Panc1 (cell line): ENCODE data around the gene CNEP1R1. TPM values are rescaled to one million over a fixed set of nuclear protein-coding genes. Genes with fewer than 3 reads are reported as not detected.

ENCODE experiments used
- ATAC-seq: fragments of 200-7000 bp; cut with Tn5 transposase; 2 replicates; pipeline ENCODE4 v1.9.1; 2020; ENCODE audit warnings: mild to moderate bottlenecking, moderate library complexity
- BruUV-seq: library from RNA; stranded (reverse); fragments of 400-500 nt; replicated peaks from 2 replicates; lab custom pipeline; 2021; lab: Mats Ljungman, UMichigan
- CTCF ChIA-PET: fragments of 300-600 bp; sonication (Branson Sonifier 250); formaldehyde crosslinking; loops from one replicate; lab custom pipeline; 2022; ENCODE audit warnings: antibody characterized with exemption; lab: Charles Lee
- POLR2A ChIA-PET: fragments of 300-600 bp; sonication (Branson Sonifier 250); formaldehyde crosslinking; loops from one replicate; lab custom pipeline; 2022; ENCODE audit warnings: antibody characterized with exemption; lab: Charles Lee
- DNase-seq: peaks from one replicate; pipeline ENCODE4 v3.0.0-alpha.2; 2010; ENCODE audit warnings: low read depth, low spot score
- H3K27ac ChIP-seq: 2 replicates; pipeline ENCODE4 v1.5.1; 2011; ENCODE audit warnings: mild to moderate bottlenecking, low read length, inconsistent platforms
- H3K27me3 ChIP-seq: fragments of 200-500 bp; sonication (Bioruptor generic); 2 replicates; pipeline ENCODE4 v1.6.0; 2014; ENCODE audit warnings: low read length, inconsistent platforms; ENCODE audit not compliant: control insufficient read depth, insufficient read depth
- H3K36me3 ChIP-seq: fragments of 200-500 bp; sonication (Bioruptor generic); 2 replicates; pipeline ENCODE4 v1.5.1; 2014; ENCODE audit warnings: inconsistent platforms, mild to moderate bottlenecking, low read length, moderate library complexity; ENCODE audit not compliant: control insufficient read depth, insufficient read depth
- H3K4me1 ChIP-seq: 2 replicates; pipeline ENCODE4 v1.5.1; 2011; ENCODE audit warnings: inconsistent platforms, mild to moderate bottlenecking, low read length, moderate library complexity; ENCODE audit not compliant: control insufficient read depth, insufficient read depth
- H3K4me3 ChIP-seq, 2 experiments: 2 replicates each; pipeline ENCODE4 v1.5.1; 2011 to 2012; ENCODE audit warnings: low read depth in 2 of 2, low read length in 2 of 2, mild to moderate bottlenecking in 2 of 2, inconsistent platforms in 1 of 2, moderate library complexity in 1 of 2
- H3K9me3 ChIP-seq: fragments of 200-500 bp; sonication (Bioruptor generic); 2 replicates; pipeline ENCODE4 v1.5.1; 2014; ENCODE audit warnings: low read depth, mild to moderate bottlenecking, inconsistent platforms, low read length, moderate library complexity; ENCODE audit not compliant: control insufficient read depth, insufficient read depth
- POLR2AphosphoS5 ChIP-seq: IDR thresholded peaks from 2 replicates; pipeline ENCODE4 v1.6.1; 2012; ENCODE audit warnings: mild to moderate bottlenecking, low read depth, low read length, moderate library complexity
- REST ChIP-seq, 2 experiments: IDR thresholded peaks; 2 replicates each; pipeline ENCODE4 v1.6.1; 2011 to 2012; ENCODE audit warnings: low read depth in 2 of 2, control low read depth in 1 of 2, low read length in 1 of 2, mild to moderate bottlenecking in 1 of 2, moderate library complexity in 1 of 2; ENCODE audit not compliant: insufficient read depth in 1 of 2
- SIN3A ChIP-seq: IDR thresholded peaks from 2 replicates; pipeline ENCODE4 v1.6.1; 2012; ENCODE audit warnings: low read depth, mild to moderate bottlenecking, low read length, moderate library complexity, borderline replicate concordance; ENCODE audit not compliant: insufficient read depth
- TCF7L2 ChIP-seq: IDR thresholded peaks from 2 replicates; pipeline ENCODE4 v1.6.1; 2011; ENCODE audit warnings: mild to moderate bottlenecking, low read depth, low read length, inconsistent platforms
- in situ Hi-C: cut with HindIII; loops from 2 replicates; pipeline ENCODE4 v1.10.0; 2016; ENCODE audit warnings: low sequenced_read_pairs, low pct_unique_long_range_greater_than_20kb
- intact Hi-C: fragments of 100-400 bp; cut with micrococcal nuclease; formaldehyde crosslinking; loops from one replicate; pipeline ENCODE4 v1.10.0; 2022; ENCODE audit not compliant: unreplicated experiment
- total RNA-seq: library from RNA; stranded (reverse); gene quantifications from one replicate; pipeline ENCODE4 v1.2.1, GENCODE V29; 2021; ENCODE audit not compliant: unreplicated experiment
- TF ChIP-seq, protein P1 (sequence below): fragments of 450-650 bp; IDR thresholded peaks from 2 replicates; pipeline ENCODE4 v1.5.1; 2017; ENCODE audit warnings: mild to moderate bottlenecking

The CNEP1R1 gene
- total RNA-seq, 1 experiment from 2014 or later, result 22.0 TPM

DNA sequence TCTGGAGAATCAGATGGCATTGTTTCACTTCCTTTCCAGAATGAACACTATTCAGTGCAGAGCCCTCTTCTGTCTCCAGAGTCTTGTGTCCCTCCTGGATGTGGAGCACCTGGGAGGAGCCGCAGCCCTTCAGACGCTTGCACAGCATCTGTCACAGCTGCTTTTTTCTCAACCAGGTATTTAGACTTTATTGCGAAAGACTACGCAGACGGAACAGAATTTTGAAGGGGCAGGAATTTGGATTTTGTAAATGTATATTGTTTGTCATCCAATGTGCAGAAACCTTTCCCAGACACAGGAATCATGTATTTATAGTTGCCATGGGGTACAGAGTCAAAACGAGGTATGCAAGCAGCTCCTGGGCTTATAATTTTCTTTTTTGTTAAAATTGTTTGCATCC is 61.2 kb downstream of the CNEP1R1 start:
- TF ChIP-seq, protein P1, sequence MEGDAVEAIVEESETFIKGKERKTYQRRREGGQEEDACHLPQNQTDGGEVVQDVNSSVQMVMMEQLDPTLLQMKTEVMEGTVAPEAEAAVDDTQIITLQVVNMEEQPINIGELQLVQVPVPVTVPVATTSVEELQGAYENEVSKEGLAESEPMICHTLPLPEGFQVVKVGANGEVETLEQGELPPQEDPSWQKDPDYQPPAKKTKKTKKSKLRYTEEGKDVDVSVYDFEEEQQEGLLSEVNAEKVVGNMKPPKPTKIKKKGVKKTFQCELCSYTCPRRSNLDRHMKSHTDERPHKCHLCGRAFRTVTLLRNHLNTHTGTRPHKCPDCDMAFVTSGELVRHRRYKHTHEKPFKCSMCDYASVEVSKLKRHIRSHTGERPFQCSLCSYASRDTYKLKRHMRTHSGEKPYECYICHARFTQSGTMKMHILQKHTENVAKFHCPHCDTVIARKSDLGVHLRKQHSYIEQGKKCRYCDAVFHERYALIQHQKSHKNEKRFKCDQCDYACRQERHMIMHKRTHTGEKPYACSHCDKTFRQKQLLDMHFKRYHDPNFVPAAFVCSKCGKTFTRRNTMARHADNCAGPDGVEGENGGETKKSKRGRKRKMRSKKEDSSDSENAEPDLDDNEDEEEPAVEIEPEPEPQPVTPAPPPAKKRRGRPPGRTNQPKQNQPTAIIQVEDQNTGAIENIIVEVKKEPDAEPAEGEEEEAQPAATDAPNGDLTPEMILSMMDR, result no peak
- no peak for TF ChIP-seq REST (IDR thresholded peaks at IDR 0.05; ENCODE audit: insufficient read depth in 1 of 2, low read depth in 2 of 2, low read length in 1 of 2)
- no peak for TF ChIP-seq SIN3A
- TF ChIP-seq TCF7L2, result no peak
- TF ChIP-seq POLR2AphosphoS5, result no peak
- no peaks in the 10 kb centered on the region for H3K27me3 ChIP-seq
- POLR2A ChIA-PET, result no interaction called here
- ATAC-seq (no peak), DNase-seq (no peak)
- H3K9me3 ChIP-seq, result no peaks in the 10 kb centered on the region
- intact Hi-C loops (no loop called here), in situ Hi-C loops (no loop called here)
- BruUV-seq, result no TSS peak
- H3K4me1 ChIP-seq, result no peaks in the 10 kb centered on the region
- no peak overlapping the region for H3K27ac ChIP-seq
- H3K4me3 ChIP-seq, result no peak overlapping the region
- CTCF ChIA-PET, result no interaction called here
- H3K36me3 ChIP-seq, result no peaks in the 10 kb centered on the region; the same call in 1 of the 2 replicates

Other genes starting within 250 kb of the CNEP1R1 start
- 0.49 TPM for gene ZNF423, start 169.1 kb upstream of the CNEP1R1 start, total RNA-seq
- 18.6 TPM for gene HEATR3, start 40.7 kb downstream of the CNEP1R1 start, total RNA-seq
- gene TENT4B, start 128.1 kb downstream of the CNEP1R1 start, total RNA-seq, result 9.7 TPM
- 6.3 TPM for gene ADCY7, start 241.3 kb downstream of the CNEP1R1 start, total RNA-seq